SIG-M5 treated with dmso at 0.1 percent for 504 hours (cell line): ENCODE results near the gene SCG5.

ENCODE experiments used
- DNase-seq: peaks from one replicate; lab custom pipeline; 2025; ENCODE audit not compliant: unreplicated experiment; lab: John Stamatoyannopoulos, UW

The SCG5 gene

GRCh38 chr15:32690941-32691688, 49.6 kb downstream of the SCG5 start:
- no peak for DNase-seq

- no peak for DNase-seq
Observed at GRCh38 chr15:32691689-32692038, 50.2 kb downstream of the SCG5 start.

GRCh38 chr15:32692286-32692685, 50.8 kb downstream of the SCG5 start:
- DNase-seq, result no peak

GRCh38 chr15:32694222-32694983, 52.9 kb downstream of the SCG5 start:
- DNase-seq, result no peak

- no peak for DNase-seq
Observed at GRCh38 chr15:32698773-32699390, 57.4 kb downstream of the SCG5 start.

GRCh38 chr15:32700501-32701150, 59.1 kb downstream of the SCG5 start:
- peak; percentile 37 for DNase-seq

- no peak for DNase-seq
Observed at GRCh38 chr15:32701863-32702262, 60.4 kb downstream of the SCG5 start.

- DNase-seq, result no peak
Observed at GRCh38 chr15:32704395-32704981, 63.0 kb downstream of the SCG5 start.

- peak; percentile 67 for DNase-seq
Observed at GRCh38 chr15:32705446-32705845, 63.9 kb downstream of the SCG5 start.

GRCh38 chr15:32706704-32707103, 65.2 kb downstream of the SCG5 start:
- no peak for DNase-seq

GRCh38 chr15:32707436-32707835, 65.9 kb downstream of the SCG5 start:
- no peak for DNase-seq

GRCh38 chr15:32709295-32710033, 68.0 kb downstream of the SCG5 start:
- no peak for DNase-seq

GRCh38 chr15:32715276-32715675, 73.8 kb downstream of the SCG5 start:
- DNase-seq, result no peak

GRCh38 chr15:32716216-32716914, 74.9 kb downstream of the SCG5 start:
- no peak for DNase-seq

GRCh38 chr15:32716915-32717425, 75.5 kb downstream of the SCG5 start:
- no peak for DNase-seq

GRCh38 chr15:32717426-32718226, 76.1 kb downstream of the SCG5 start, which contains the start of gene GREM1:
Gene GREM1 (plus strand): TSS chr15:32718004. CDS start chr15:32730691, 12,687 bp downstream.
- no peak for DNase-seq

GRCh38 chr15:32718227-32718820, 76.8 kb downstream of the SCG5 start:
- no peak for DNase-seq
